ENCODE results near the gene ARRDC4.

GRCh38 chr15:98000249-98001203, 40.0 kb downstream of the ARRDC4 start:
- TF ChIP-seq CHD2 (IDR thresholded peaks at IDR 0.05; ENCODE audit: low read length, partially characterized antibody) (no peak), CTCF (IDR thresholded peaks at IDR 0.05) (no peak), RFX5 (IDR thresholded peaks at IDR 0.05; ENCODE audit: low read length) (no peak), EP300 (IDR thresholded peaks at IDR 0.05; ENCODE audit: borderline replicate concordance in 1 of 2, low read depth in 1 of 2, low read length in 1 of 2) (no peak)
